Measurements from ENCODE around the gene POLL. TPM values are rescaled to one million over a fixed set of nuclear protein-coding genes. Genes with fewer than 3 reads are reported as not detected.

Gene POLL
- total RNA-seq, 2 donors from 2014 or later: 51.8 to 59.3 TPM

GRCh38 chr10:101545898-101546297 lies 42.2 kb downstream of the POLL start:
- Histone ChIP-seq H3K9me3 (ENCODE audit: control insufficient read depth, low read length) (no peaks in the 10 kb centered on the region), H3K9ac (ENCODE audit: extremely low read depth, low read length, poor library complexity, severe bottlenecking) (no peak overlapping the region), H3K36me3 (ENCODE audit: control insufficient read depth, insufficient read depth, low read length) (peaks cover 4% of the 10 kb centered on the region), H3K4me3 (ENCODE audit: low read length) (no peak overlapping the region), H3K4me1 (ENCODE audit: control insufficient read depth, insufficient read depth, low read length) (no peaks in the 10 kb centered on the region), H3K27me3 (ENCODE audit: control insufficient read depth, insufficient read depth, low read length, poor library complexity, severe bottlenecking) (no peaks in the 10 kb centered on the region), H3K27ac (ENCODE audit: low read depth, low read length) (no peak overlapping the region)
- Mint-ChIP-seq H3K27me3 (ENCODE audit: insufficient read depth) (no peaks in the 10 kb centered on the region), H3K27ac (no peak overlapping the region), H3K36me3 (ENCODE audit: low read depth) (peaks cover 11% of the 10 kb centered on the region), H3K4me3 (no peak overlapping the region), H3K9me3 (no peaks in the 10 kb centered on the region), H3K4me1 (no peaks in the 10 kb centered on the region)
- TF ChIP-seq CTCF (conservative IDR thresholded peaks at IDR 0.05): peak; percentile 26
- DNase-seq: no peak

DNA sequence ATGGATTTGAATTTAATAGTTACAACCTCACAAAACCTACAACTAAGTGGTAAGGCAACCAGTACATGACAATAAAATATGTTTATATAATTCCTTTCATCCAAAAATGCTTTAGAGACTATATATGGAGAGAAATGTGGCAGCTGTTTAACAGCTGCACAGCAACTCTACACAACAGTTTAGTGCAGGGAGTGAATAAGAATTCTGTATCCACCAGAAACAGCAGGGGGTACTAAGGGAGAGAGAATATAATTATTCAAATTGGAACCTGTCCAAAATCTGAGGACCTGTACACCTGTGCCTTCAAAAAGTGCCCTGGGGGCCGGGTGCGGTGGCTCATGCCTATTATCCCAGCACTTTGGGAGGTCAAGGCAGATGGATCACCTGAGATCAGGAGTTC lies 49.6 kb downstream of the POLL start:
- Histone ChIP-seq H3K27ac (ENCODE audit: low read depth, low read length) (no peak overlapping the region), H3K36me3 (ENCODE audit: control insufficient read depth, insufficient read depth, low read length) (peaks cover 12% of the 10 kb centered on the region)

GRCh38 chr10:101536800-101537199 lies 51.3 kb downstream of the POLL start:
- H3K9ac ChIP-seq (ENCODE audit: extremely low read depth, low read length, poor library complexity, severe bottlenecking): no peak overlapping the region
- TF ChIP-seq CTCF (conservative IDR thresholded peaks at IDR 0.05): peak; percentile 86
- peaks cover 19% of the 10 kb centered on the region for H3K36me3 ChIP-seq (ENCODE audit: control insufficient read depth, insufficient read depth, low read length)
- H3K27me3 ChIP-seq (ENCODE audit: control insufficient read depth, insufficient read depth, low read length, poor library complexity, severe bottlenecking): no peaks in the 10 kb centered on the region
- no peak overlapping the region for H3K4me3 ChIP-seq (ENCODE audit: low read length)
- Mint-ChIP-seq H3K27me3 (ENCODE audit: insufficient read depth) (no peaks in the 10 kb centered on the region), H3K27ac (no peak overlapping the region), H3K4me3 (no peak overlapping the region), H3K9me3 (no peaks in the 10 kb centered on the region), H3K4me1 (peaks cover 4% of the 10 kb centered on the region), H3K36me3 (ENCODE audit: low read depth) (peaks cover 14% of the 10 kb centered on the region)
- DNase-seq: no peak
- no peaks in the 10 kb centered on the region for H3K4me1 ChIP-seq (ENCODE audit: control insufficient read depth, insufficient read depth, low read length)
- H3K9me3 ChIP-seq (ENCODE audit: control insufficient read depth, low read length): no peaks in the 10 kb centered on the region
- H3K27ac ChIP-seq (ENCODE audit: low read depth, low read length): no peak overlapping the region

More for the DNA sequence above, 49.6 kb downstream of the POLL start:
- Mint-ChIP-seq H3K4me3 (no peak overlapping the region), H3K36me3 (ENCODE audit: low read depth) (peaks cover 15% of the 10 kb centered on the region), H3K9me3 (no peaks in the 10 kb centered on the region), H3K27ac (no peak overlapping the region), H3K4me1 (peaks cover 4% of the 10 kb centered on the region), H3K27me3 (ENCODE audit: insufficient read depth) (no peaks in the 10 kb centered on the region)
- no peak for DNase-seq
- Histone ChIP-seq H3K27me3 (ENCODE audit: control insufficient read depth, insufficient read depth, low read length, poor library complexity, severe bottlenecking) (no peaks in the 10 kb centered on the region), H3K4me3 (ENCODE audit: low read length) (no peak overlapping the region), H3K9me3 (ENCODE audit: control insufficient read depth, low read length) (no peaks in the 10 kb centered on the region), H3K9ac (ENCODE audit: extremely low read depth, low read length, poor library complexity, severe bottlenecking) (no peak overlapping the region), H3K4me1 (ENCODE audit: control insufficient read depth, insufficient read depth, low read length) (no peaks in the 10 kb centered on the region)
- TF ChIP-seq CTCF (conservative IDR thresholded peaks at IDR 0.05): no peak
- 97% methylated on average over 2 of the region's 2 CpGs; no CpG with 5 or more reads in 1 of the 2 experiments for WGBS, 2 experiments (ENCODE audit: insufficient coverage in 1 of 2, insufficient read length in 1 of 2)
